Smooth muscle cell (in vitro differentiated cells): Measurements from ENCODE around the gene PSEN2. TPM values are rescaled to one million over a fixed set of nuclear protein-coding genes. Genes with fewer than 3 reads are reported as not detected.

Experiments used
- DNase-seq: peaks from one replicate; lab custom pipeline; 2025; ENCODE audit not compliant: unreplicated experiment; lab: John Stamatoyannopoulos, UW
- H2AFZ ChIP-seq: fragments of 200-600 bp; sonication (generic); 2 replicates; pipeline ENCODE4 v1.6.0; 2016; ENCODE audit warnings: antibody characterized with exemption, low read depth, mild to moderate bottlenecking
- H3F3A ChIP-seq: fragments of 200-600 bp; sonication (generic); 2 replicates; pipeline ENCODE4 v1.6.0; 2017; ENCODE audit warnings: antibody characterized with exemption, low read depth
- H3K27ac ChIP-seq: fragments of 200-600 bp; sonication (generic); 2 replicates; pipeline ENCODE4 v1.5.1; 2016; ENCODE audit warnings: low read depth, mild to moderate bottlenecking
- H3K27me3 ChIP-seq: fragments of 200-600 bp; sonication (generic); 2 replicates; pipeline ENCODE4 v1.6.1; 2016; ENCODE audit warnings: low read depth, mild to moderate bottlenecking
- H3K36me3 ChIP-seq: fragments of 200-600 bp; sonication (generic); 2 replicates; pipeline ENCODE4 v1.5.1; 2016; ENCODE audit warnings: low read depth
- H3K4me1 ChIP-seq: fragments of 200-600 bp; sonication (generic); 2 replicates; pipeline ENCODE4 v1.5.1; 2016; ENCODE audit warnings: low read depth
- H3K4me2 ChIP-seq: fragments of 200-600 bp; sonication (generic); 2 replicates; pipeline ENCODE4 v1.6.0; 2016; ENCODE audit warnings: mild to moderate bottlenecking
- H3K4me3 ChIP-seq: fragments of 200-600 bp; sonication (generic); 2 replicates; pipeline ENCODE4 v1.5.1; 2016; ENCODE audit warnings: mild to moderate bottlenecking
- H3K79me2 ChIP-seq: fragments of 200-600 bp; sonication (generic); 2 replicates; pipeline ENCODE4 v1.6.0; 2016; ENCODE audit warnings: low read depth, mild to moderate bottlenecking
- H3K9ac ChIP-seq: fragments of 200-600 bp; sonication (generic); 2 replicates; pipeline ENCODE4 v1.6.0; 2016; ENCODE audit warnings: low read depth
- H3K9me3 ChIP-seq: fragments of 200-600 bp; sonication (generic); replicated peaks from 2 replicates; pipeline ENCODE4 v1.5.1; 2016; ENCODE audit warnings: low read depth
- H4K20me1 ChIP-seq: fragments of 200-600 bp; sonication (generic); 2 replicates; pipeline ENCODE4 v1.6.0; 2016; ENCODE audit warnings: low read depth
- WGBS: methylation state at CpG from one replicate; pipeline ENCODE4 v1.1.7; 2016; ENCODE audit warnings: low lambda C conversion rate; 5-methylcytosine and 5-hydroxymethylcytosine counted together
- polyA plus RNA-seq: library from polyadenylated mRNA; unstranded; fragments of >200 nt; fragmentation: Nextera tagmentation; extraction: Ambion mirVana; gene quantifications from 2 replicates; pipeline ENCODE4 v1.2.1, GENCODE V29; 2016
- total RNA-seq: library from RNA; depleted of rRNA; stranded (reverse); fragments of >200 nt; gene quantifications from 2 replicates; pipeline ENCODE4 v1.2.3, GENCODE V29; 2014
- TF ChIP-seq, protein P1 (sequence below): fragments of 200-600 bp; sonication (generic); IDR thresholded peaks from 2 replicates; pipeline ENCODE4 v1.5.1; 2017; ENCODE audit warnings: borderline replicate concordance, mild to moderate bottlenecking, antibody characterized with exemption; ENCODE audit not compliant: insufficient read depth, poor library complexity, severe bottlenecking

Gene PSEN2
- total and polyA plus RNA-seq, 2 experiments from 2014 or later = 3.5 to 5.7 TPM

GRCh38 chr1:226880372-226881287, 10.2 kb downstream of the PSEN2 start:
- Histone ChIP-seq H2AFZ (no peak overlapping the region), H3K27ac (no peak overlapping the region), H3K36me3 (no peaks in the 10 kb centered on the region), H3K4me2 (no peak overlapping the region), H3K4me1 (no peaks in the 10 kb centered on the region), H3K9ac (no peak overlapping the region), H4K20me1 (no peaks in the 10 kb centered on the region), H3K9me3 (no peaks in the 10 kb centered on the region), H3F3A (no peaks in the 10 kb centered on the region), H3K27me3 (no peaks in the 10 kb centered on the region), H3K4me3 (no peak overlapping the region), H3K79me2 (no peaks in the 10 kb centered on the region)
- TF ChIP-seq, protein P1, sequence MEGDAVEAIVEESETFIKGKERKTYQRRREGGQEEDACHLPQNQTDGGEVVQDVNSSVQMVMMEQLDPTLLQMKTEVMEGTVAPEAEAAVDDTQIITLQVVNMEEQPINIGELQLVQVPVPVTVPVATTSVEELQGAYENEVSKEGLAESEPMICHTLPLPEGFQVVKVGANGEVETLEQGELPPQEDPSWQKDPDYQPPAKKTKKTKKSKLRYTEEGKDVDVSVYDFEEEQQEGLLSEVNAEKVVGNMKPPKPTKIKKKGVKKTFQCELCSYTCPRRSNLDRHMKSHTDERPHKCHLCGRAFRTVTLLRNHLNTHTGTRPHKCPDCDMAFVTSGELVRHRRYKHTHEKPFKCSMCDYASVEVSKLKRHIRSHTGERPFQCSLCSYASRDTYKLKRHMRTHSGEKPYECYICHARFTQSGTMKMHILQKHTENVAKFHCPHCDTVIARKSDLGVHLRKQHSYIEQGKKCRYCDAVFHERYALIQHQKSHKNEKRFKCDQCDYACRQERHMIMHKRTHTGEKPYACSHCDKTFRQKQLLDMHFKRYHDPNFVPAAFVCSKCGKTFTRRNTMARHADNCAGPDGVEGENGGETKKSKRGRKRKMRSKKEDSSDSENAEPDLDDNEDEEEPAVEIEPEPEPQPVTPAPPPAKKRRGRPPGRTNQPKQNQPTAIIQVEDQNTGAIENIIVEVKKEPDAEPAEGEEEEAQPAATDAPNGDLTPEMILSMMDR = no peak
- no peak for DNase-seq
- 93% methylated on average over 14 of the region's 14 CpGs for WGBS

DNA sequence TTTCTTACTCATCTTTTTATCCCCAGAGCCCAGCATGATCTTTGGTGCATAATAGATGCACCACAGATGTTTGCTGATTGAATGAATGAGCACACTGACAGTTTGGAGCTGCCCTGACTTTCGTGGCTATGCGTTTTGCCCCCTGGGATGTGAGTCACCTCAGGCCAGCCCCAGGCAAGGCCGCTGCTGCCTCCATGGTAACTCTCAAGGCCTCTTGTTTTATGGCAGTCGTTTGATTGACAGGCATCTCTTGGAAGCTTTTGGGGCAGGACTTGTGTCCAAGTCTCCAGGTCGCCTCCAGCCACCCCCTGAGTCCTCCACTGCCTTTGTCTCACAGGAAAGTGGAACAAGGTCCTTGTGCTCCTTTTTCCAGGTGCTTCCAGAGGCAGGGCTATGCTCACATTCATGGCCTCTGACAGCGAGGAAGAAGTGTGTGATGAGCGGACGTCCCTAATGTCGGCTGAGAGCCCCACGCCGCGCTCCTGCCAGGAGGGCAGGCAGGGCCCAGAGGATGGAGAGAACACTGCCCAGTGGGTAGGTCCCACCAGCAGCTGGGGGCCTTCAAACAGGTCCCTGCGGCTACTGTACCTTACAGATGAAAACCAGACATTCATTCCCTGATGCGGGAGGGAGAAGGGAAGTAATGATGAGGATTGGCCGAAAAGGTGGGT, 11.2 kb downstream of the PSEN2 start:
- Histone ChIP-seq H3F3A (no peaks in the 10 kb centered on the region), H3K36me3 (no peaks in the 10 kb centered on the region), H3K79me2 (no peaks in the 10 kb centered on the region), H3K27me3 (no peaks in the 10 kb centered on the region), H3K4me3 (no peak overlapping the region), H3K27ac (no peak overlapping the region), H2AFZ (no peak overlapping the region), H3K4me1 (no peaks in the 10 kb centered on the region), H3K9me3 (no peaks in the 10 kb centered on the region), H3K9ac (no peak overlapping the region), H3K4me2 (no peak overlapping the region), H4K20me1 (no peaks in the 10 kb centered on the region)
- 95% methylated on average over 15 of the region's 15 CpGs for WGBS
- TF ChIP-seq, protein P1 = no peak
- no peak for DNase-seq

DNA sequence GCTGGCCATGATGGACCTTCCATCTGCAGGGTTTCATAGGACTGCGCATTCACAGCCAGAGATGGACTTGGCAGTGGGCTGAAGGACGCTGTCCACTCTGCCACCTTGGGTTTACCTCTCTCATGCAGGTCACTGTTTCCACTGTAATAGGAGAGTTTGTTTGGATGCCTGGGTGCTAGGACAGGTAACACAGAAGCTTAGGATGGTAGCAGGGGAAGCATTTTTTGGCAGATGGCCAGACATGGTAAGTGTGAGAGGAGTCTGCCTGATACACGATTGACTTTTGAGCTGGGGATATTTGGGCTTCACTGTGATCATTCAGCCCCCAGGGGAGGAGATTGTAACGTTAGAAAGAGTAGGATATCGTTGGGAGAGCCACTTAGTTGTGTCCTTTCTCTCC, 11.8 kb downstream of the PSEN2 start:
- Histone ChIP-seq H3K36me3 (no peaks in the 10 kb centered on the region), H3K27me3 (no peaks in the 10 kb centered on the region), H3K4me3 (no peak overlapping the region), H3K9me3 (no peaks in the 10 kb centered on the region), H3K79me2 (no peaks in the 10 kb centered on the region), H2AFZ (no peak overlapping the region), H3K27ac (no peak overlapping the region), H3F3A (no peaks in the 10 kb centered on the region), H3K4me1 (no peaks in the 10 kb centered on the region), H3K4me2 (no peak overlapping the region), H4K20me1 (no peaks in the 10 kb centered on the region), H3K9ac (no peak overlapping the region)
- no peak for DNase-seq
- 88% methylated on average over 5 of the region's 5 CpGs for WGBS
- TF ChIP-seq, protein P1 = no peak
